Panc1 (cell line): Measurements from ENCODE around the gene NT5M. TPM values are rescaled to one million over a fixed set of nuclear protein-coding genes. Genes with fewer than 3 reads are reported as not detected.
"Not testable (repeated sequence)": the region's sequence is repeated elsewhere in the genome, so short reads cannot be mapped to it uniquely, and the experiment has no call there.

Experiments used
- ATAC-seq: fragments of 200-7000 bp; cut with Tn5 transposase; 2 replicates; pipeline ENCODE4 v1.9.1; 2020; ENCODE audit warnings: mild to moderate bottlenecking, moderate library complexity
- BruUV-seq: library from RNA; stranded (reverse); fragments of 400-500 nt; replicated peaks from 2 replicates; lab custom pipeline; 2021; lab: Mats Ljungman, UMichigan
- CTCF ChIA-PET: fragments of 300-600 bp; sonication (Branson Sonifier 250); formaldehyde crosslinking; loops from one replicate; lab custom pipeline; 2022; ENCODE audit warnings: antibody characterized with exemption; lab: Charles Lee
- POLR2A ChIA-PET: fragments of 300-600 bp; sonication (Branson Sonifier 250); formaldehyde crosslinking; loops from one replicate; lab custom pipeline; 2022; ENCODE audit warnings: antibody characterized with exemption; lab: Charles Lee
- DNase-seq: peaks from one replicate; pipeline ENCODE4 v3.0.0-alpha.2; 2010; ENCODE audit warnings: low read depth, low spot score
- H3K27ac ChIP-seq: 2 replicates; pipeline ENCODE4 v1.5.1; 2011; ENCODE audit warnings: mild to moderate bottlenecking, low read length, inconsistent platforms
- H3K27me3 ChIP-seq: fragments of 200-500 bp; sonication (Bioruptor generic); 2 replicates; pipeline ENCODE4 v1.6.0; 2014; ENCODE audit warnings: low read length, inconsistent platforms; ENCODE audit not compliant: control insufficient read depth, insufficient read depth
- H3K36me3 ChIP-seq: fragments of 200-500 bp; sonication (Bioruptor generic); 2 replicates; pipeline ENCODE4 v1.5.1; 2014; ENCODE audit warnings: inconsistent platforms, mild to moderate bottlenecking, low read length, moderate library complexity; ENCODE audit not compliant: control insufficient read depth, insufficient read depth
- H3K4me1 ChIP-seq: 2 replicates; pipeline ENCODE4 v1.5.1; 2011; ENCODE audit warnings: inconsistent platforms, mild to moderate bottlenecking, low read length, moderate library complexity; ENCODE audit not compliant: control insufficient read depth, insufficient read depth
- H3K4me3 ChIP-seq, 2 experiments: 2 replicates each; pipeline ENCODE4 v1.5.1; 2011 to 2012; ENCODE audit warnings: low read depth in 2 of 2, low read length in 2 of 2, mild to moderate bottlenecking in 2 of 2, inconsistent platforms in 1 of 2, moderate library complexity in 1 of 2
- H3K9me3 ChIP-seq: fragments of 200-500 bp; sonication (Bioruptor generic); 2 replicates; pipeline ENCODE4 v1.5.1; 2014; ENCODE audit warnings: low read depth, mild to moderate bottlenecking, inconsistent platforms, low read length, moderate library complexity; ENCODE audit not compliant: control insufficient read depth, insufficient read depth
- CTCF ChIP-seq: fragments of 450-650 bp; IDR thresholded peaks from 2 replicates; pipeline ENCODE4 v1.5.1; 2017; ENCODE audit warnings: mild to moderate bottlenecking
- POLR2AphosphoS5 ChIP-seq: IDR thresholded peaks from 2 replicates; pipeline ENCODE4 v1.6.1; 2012; ENCODE audit warnings: mild to moderate bottlenecking, low read depth, low read length, moderate library complexity
- SIN3A ChIP-seq: IDR thresholded peaks from 2 replicates; pipeline ENCODE4 v1.6.1; 2012; ENCODE audit warnings: low read depth, mild to moderate bottlenecking, low read length, moderate library complexity, borderline replicate concordance; ENCODE audit not compliant: insufficient read depth
- TCF7L2 ChIP-seq: IDR thresholded peaks from 2 replicates; pipeline ENCODE4 v1.6.1; 2011; ENCODE audit warnings: mild to moderate bottlenecking, low read depth, low read length, inconsistent platforms
- in situ Hi-C: cut with HindIII; loops from 2 replicates; pipeline ENCODE4 v1.10.0; 2016; ENCODE audit warnings: low sequenced_read_pairs, low pct_unique_long_range_greater_than_20kb
- intact Hi-C: fragments of 100-400 bp; cut with micrococcal nuclease; formaldehyde crosslinking; loops from one replicate; pipeline ENCODE4 v1.10.0; 2022; ENCODE audit not compliant: unreplicated experiment
- total RNA-seq: library from RNA; stranded (reverse); gene quantifications from one replicate; pipeline ENCODE4 v1.2.1, GENCODE V29; 2021; ENCODE audit not compliant: unreplicated experiment

NT5M gene
- total RNA-seq, 1 experiment from 2014 or later = 3.1 TPM

- Histone ChIP-seq H3K9me3 (no peaks in the 10 kb centered on the region), H3K27ac (peak overlapping the region; percentile 79), H3K4me3 (peak overlapping the region; percentile 63 to 76), H3K4me1 (peaks cover 16% of the 10 kb centered on the region), H3K27me3 (no peaks in the 10 kb centered on the region), H3K36me3 (no peaks in the 10 kb centered on the region; the same call in 1 of the 2 replicates)
- BruUV-seq = no TSS peak
- DNase-seq (peak; percentile 57), ATAC-seq (peak; percentile 87)
- ChIA-PET POLR2A (interaction anchor here (0.6 to 0.7 kb wide), 2 partner anchors 24 to 218 kb away, joined by 3 to 4 read pairs; no protein-coding TSS in a partner anchor), CTCF (interaction anchor here (0.6 to 0.7 kb wide), 3 partner anchors 31 to 92 kb away, joined by 3 to 4 read pairs (median 4); no protein-coding TSS in a partner anchor)
- intact Hi-C loops (no loop called here), in situ Hi-C loops (no loop called here)
- TF ChIP-seq SIN3A (no peak; the same call in 1 of the 2 replicates), POLR2AphosphoS5 (peak; percentile 20; the same call in 1 of the 2 replicates)
These were observed 2.3 kb upstream of the NT5M start for GRCh38 chr17:17300624-17301568.

GRCh38 chr17:17301659-17302058 is 1.5 kb upstream of the NT5M start:
- CTCF ChIA-PET, in situ Hi-C loops, BruUV-seq, ATAC-seq, H3K36me3 ChIP-seq, H3K9me3 ChIP-seq, DNase-seq, intact Hi-C loops, H3K27me3 ChIP-seq: not testable (repeated sequence)
- Histone ChIP-seq H3K4me3 (peak overlapping the region; percentile 63 to 76; a peak in 3 of 4 replicates), H3K27ac (peak overlapping the region; percentile 79), H3K4me1 (peaks cover 16% of the 10 kb centered on the region)
- POLR2A ChIA-PET = interaction anchor here (0.6 to 0.7 kb wide), 2 partner anchors 25 to 137 kb away, joined by 3 read pairs; no protein-coding TSS in a partner anchor

GRCh38 chr17:17303847-17304490 is 796 bp downstream of the NT5M start:
- Histone ChIP-seq H3K4me3 (peak overlapping the region; percentile 53 to 76), H3K27me3 (no peaks in the 10 kb centered on the region), H3K9me3 (no peaks in the 10 kb centered on the region), H3K27ac (peak overlapping the region; percentile 66), H3K36me3 (no peaks in the 10 kb centered on the region; the same call in 1 of the 2 replicates), H3K4me1 (peaks cover 16% of the 10 kb centered on the region)
- ChIA-PET CTCF (no interaction called here), POLR2A (no interaction called here)
- in situ Hi-C loops (no loop called here), intact Hi-C loops (no loop called here)
- no peak for TF ChIP-seq CTCF
- no peak for TF ChIP-seq TCF7L2
- ATAC-seq = no peak
- no peak for DNase-seq
- BruUV-seq = TSS peak; percentile 78
